ENCODE results near the gene RPL12. TPM values are rescaled to one million over a fixed set of nuclear protein-coding genes. Genes with fewer than 3 reads are reported as not detected.

Gene RPL12
- total and polyA plus RNA-seq, 2 experiments from 2014 or later, result 392 to 1,720 TPM

DNA sequence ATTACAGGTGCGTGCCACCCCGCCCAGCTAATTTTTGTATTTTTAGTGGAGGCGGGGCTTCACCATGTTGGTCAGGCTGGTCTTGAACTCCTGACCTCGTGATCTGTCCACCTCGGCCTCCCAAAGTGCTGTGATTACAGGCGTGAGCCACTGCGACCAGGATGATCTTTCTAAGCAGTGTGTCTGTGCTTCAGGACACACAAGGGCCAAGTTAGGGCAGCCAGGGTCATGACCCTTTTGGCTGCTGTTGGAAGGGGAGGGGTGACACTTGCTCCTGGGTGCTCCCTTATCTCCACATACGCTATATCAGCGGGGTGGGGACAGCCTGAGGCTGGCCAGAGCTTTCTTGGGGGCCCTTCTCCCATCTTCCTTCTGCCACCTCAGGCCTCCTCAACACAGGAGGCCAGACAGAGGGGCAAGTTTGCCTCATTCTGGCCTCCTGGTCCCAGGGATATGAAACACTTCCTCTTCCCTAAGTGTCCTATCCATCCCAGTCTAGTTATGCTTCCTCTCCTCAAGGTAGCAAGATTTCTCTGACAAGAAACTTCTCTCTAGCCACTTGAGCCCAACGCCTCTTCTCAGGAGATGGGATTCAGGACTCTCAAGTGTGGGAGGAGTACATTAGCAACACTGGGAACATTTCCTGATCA is 28.9 kb downstream of the RPL12 start:
- peak overlapping the region; percentile 90 for H3K27ac ChIP-seq

GRCh38 chr9:127421057-127421456 is 30.1 kb downstream of the RPL12 start:
- no peaks in the 10 kb centered on the region for H3K27me3 ChIP-seq
- TF ChIP-seq EZH2phosphoT487 (IDR thresholded peaks at IDR 0.05; ENCODE audit: low read depth, severe bottlenecking, unreplicated experiment) (no peak), EZH2 (IDR thresholded peaks at IDR 0.05; ENCODE audit: borderline replicate concordance) (no peak)
- TF ChIP-seq, protein P1, sequence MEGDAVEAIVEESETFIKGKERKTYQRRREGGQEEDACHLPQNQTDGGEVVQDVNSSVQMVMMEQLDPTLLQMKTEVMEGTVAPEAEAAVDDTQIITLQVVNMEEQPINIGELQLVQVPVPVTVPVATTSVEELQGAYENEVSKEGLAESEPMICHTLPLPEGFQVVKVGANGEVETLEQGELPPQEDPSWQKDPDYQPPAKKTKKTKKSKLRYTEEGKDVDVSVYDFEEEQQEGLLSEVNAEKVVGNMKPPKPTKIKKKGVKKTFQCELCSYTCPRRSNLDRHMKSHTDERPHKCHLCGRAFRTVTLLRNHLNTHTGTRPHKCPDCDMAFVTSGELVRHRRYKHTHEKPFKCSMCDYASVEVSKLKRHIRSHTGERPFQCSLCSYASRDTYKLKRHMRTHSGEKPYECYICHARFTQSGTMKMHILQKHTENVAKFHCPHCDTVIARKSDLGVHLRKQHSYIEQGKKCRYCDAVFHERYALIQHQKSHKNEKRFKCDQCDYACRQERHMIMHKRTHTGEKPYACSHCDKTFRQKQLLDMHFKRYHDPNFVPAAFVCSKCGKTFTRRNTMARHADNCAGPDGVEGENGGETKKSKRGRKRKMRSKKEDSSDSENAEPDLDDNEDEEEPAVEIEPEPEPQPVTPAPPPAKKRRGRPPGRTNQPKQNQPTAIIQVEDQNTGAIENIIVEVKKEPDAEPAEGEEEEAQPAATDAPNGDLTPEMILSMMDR (IDR thresholded peaks at IDR 0.05; ENCODE audit: poor library complexity), result no peak
- no peaks in the 10 kb centered on the region for H3K9me2 ChIP-seq (replicated peaks; ENCODE audit: insufficient read depth)
- 88% methylated on average over 7 of the region's 7 CpGs for WGBS (ENCODE audit: low lambda C conversion rate, missing lambda C conversion rate)
- no peak overlapping the region for H3K4me3 ChIP-seq
- peaks cover 22% of the 10 kb centered on the region for H3K4me1 ChIP-seq (ENCODE audit: insufficient read depth)
- no peak for DNase-seq (ENCODE audit: low spot score)
- H4K20me1 ChIP-seq (ENCODE audit: insufficient read depth, poor library complexity, severe bottlenecking), result no peaks in the 10 kb centered on the region
- no peak overlapping the region for H3K4me2 ChIP-seq
- H2AFZ ChIP-seq, result no peak overlapping the region
- peak overlapping the region; percentile 23 for H3K27ac ChIP-seq
- H3K36me3 ChIP-seq (replicated peaks; ENCODE audit: insufficient read depth, low read depth), result no peaks in the 10 kb centered on the region
- H3K79me2 ChIP-seq, result peaks cover 38% of the 10 kb centered on the region
- H3K9me3 ChIP-seq (ENCODE audit: low read depth), result no peaks in the 10 kb centered on the region

More for the DNA sequence above, 28.9 kb downstream of the RPL12 start:
- 88% methylated on average over 10 of the region's 10 CpGs for WGBS (ENCODE audit: low lambda C conversion rate, missing lambda C conversion rate)
- H3K27me3 ChIP-seq, result no peaks in the 10 kb centered on the region
- peaks cover 50% of the 10 kb centered on the region for H3K79me2 ChIP-seq
- TF ChIP-seq EZH2 (IDR thresholded peaks at IDR 0.05; ENCODE audit: borderline replicate concordance) (no peak), EZH2phosphoT487 (IDR thresholded peaks at IDR 0.05; ENCODE audit: low read depth, severe bottlenecking, unreplicated experiment) (no peak)
- TF ChIP-seq, protein P1 (IDR thresholded peaks at IDR 0.05; ENCODE audit: poor library complexity), result no peak
- no peak for DNase-seq (ENCODE audit: low spot score)
- H4K20me1 ChIP-seq (ENCODE audit: insufficient read depth, poor library complexity, severe bottlenecking), result no peaks in the 10 kb centered on the region
- no peak overlapping the region for H2AFZ ChIP-seq
- no peaks in the 10 kb centered on the region for H3K36me3 ChIP-seq (replicated peaks; ENCODE audit: insufficient read depth, low read depth)
- H3K9me3 ChIP-seq (ENCODE audit: low read depth), result no peaks in the 10 kb centered on the region
- H3K4me2 ChIP-seq, result peak overlapping the region; percentile 94
- H3K9me2 ChIP-seq (replicated peaks; ENCODE audit: insufficient read depth), result no peaks in the 10 kb centered on the region
- peaks cover 22% of the 10 kb centered on the region for H3K4me1 ChIP-seq (ENCODE audit: insufficient read depth)
- peak overlapping the region; percentile 50 for H3K4me3 ChIP-seq

DNA sequence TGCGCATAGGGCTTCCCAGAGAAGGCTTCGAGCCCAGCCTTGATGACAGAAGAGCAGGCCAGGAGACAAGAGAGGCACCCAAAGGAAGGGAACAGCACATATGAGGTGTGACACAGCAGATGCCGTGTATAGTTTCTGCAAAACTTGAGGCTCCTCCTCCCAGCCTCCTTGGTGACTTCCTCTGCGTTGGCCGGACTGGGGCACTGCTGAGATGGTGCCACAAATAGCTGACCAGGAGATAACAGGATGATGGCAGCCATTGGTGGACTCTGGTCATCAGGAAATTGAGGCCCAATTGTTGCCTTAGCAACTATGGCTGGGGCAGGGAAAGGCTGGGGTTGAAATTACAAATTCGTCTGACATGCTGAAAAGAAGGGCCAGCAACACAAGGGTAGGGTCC is 31.9 kb downstream of the RPL12 start:
- Histone ChIP-seq H3K4me3 (no peak overlapping the region), H3K4me2 (no peak overlapping the region), H3K4me1 (ENCODE audit: insufficient read depth) (peaks cover 18% of the 10 kb centered on the region), H3K27ac (peak overlapping the region; percentile 12), H3K79me2 (peaks cover 24% of the 10 kb centered on the region), H4K20me1 (ENCODE audit: insufficient read depth, poor library complexity, severe bottlenecking) (no peaks in the 10 kb centered on the region), H3K9me2 (replicated peaks; ENCODE audit: insufficient read depth) (no peaks in the 10 kb centered on the region), H3K36me3 (replicated peaks; ENCODE audit: insufficient read depth, low read depth) (no peaks in the 10 kb centered on the region), H3K27me3 (no peaks in the 10 kb centered on the region), H3K9me3 (ENCODE audit: low read depth) (no peaks in the 10 kb centered on the region), H2AFZ (no peak overlapping the region)
- TF ChIP-seq EZH2 (IDR thresholded peaks at IDR 0.05; ENCODE audit: borderline replicate concordance), result no peak
- TF ChIP-seq, protein P1 (IDR thresholded peaks at IDR 0.05; ENCODE audit: poor library complexity), result no peak
- no peak for TF ChIP-seq EZH2phosphoT487 (IDR thresholded peaks at IDR 0.05; ENCODE audit: low read depth, severe bottlenecking, unreplicated experiment)
- WGBS (ENCODE audit: low lambda C conversion rate, missing lambda C conversion rate), result 83% methylated on average over 6 of the region's 6 CpGs
- no peak for DNase-seq (ENCODE audit: low spot score)

All from hepatocyte (in vitro differentiated cells).